Brain microvascular endothelial cell (primary cell): ENCODE data around the gene HIVEP3.

Source experiments
- DNase-seq: peaks from one replicate; pipeline ENCODE4 v3.0.0-alpha.2; 2020
- H3K27ac ChIP-seq: fragments of 250-450 bp; sonication (Bioruptor Pico); 2 replicates; pipeline ENCODE4 v1.5.1; 2020; ENCODE audit warnings: mild to moderate bottlenecking, moderate library complexity
- H3K27me3 ChIP-seq: fragments of 250-450 bp; sonication (Bioruptor Pico); replicated peaks from 2 replicates; pipeline ENCODE4 v1.5.1; 2020; ENCODE audit warnings: mild to moderate bottlenecking
- H3K36me3 ChIP-seq: fragments of 250-450 bp; sonication (Bioruptor Pico); replicated peaks from 2 replicates; pipeline ENCODE4 v1.5.1; 2020; ENCODE audit warnings: mild to moderate bottlenecking
- H3K4me3 ChIP-seq: 2 replicates; pipeline ENCODE4 v1.5.1; 2011; ENCODE audit warnings: low read depth, mild to moderate bottlenecking, control low read depth, low read length, moderate library complexity
- CTCF ChIP-seq: IDR thresholded peaks from 2 replicates; pipeline ENCODE4 v1.5.1; 2011; ENCODE audit warnings: low read depth, mild to moderate bottlenecking, moderate library complexity, low read length, control low read depth, inconsistent platforms; ENCODE audit errors: missing control alignments
- in situ Hi-C: cut with HindIII; loops from 2 replicates; pipeline ENCODE4 v1.10.0; 2017; ENCODE audit warnings: low sequenced_read_pairs, low pct_ligation_motif_present

Gene HIVEP3

DNA sequence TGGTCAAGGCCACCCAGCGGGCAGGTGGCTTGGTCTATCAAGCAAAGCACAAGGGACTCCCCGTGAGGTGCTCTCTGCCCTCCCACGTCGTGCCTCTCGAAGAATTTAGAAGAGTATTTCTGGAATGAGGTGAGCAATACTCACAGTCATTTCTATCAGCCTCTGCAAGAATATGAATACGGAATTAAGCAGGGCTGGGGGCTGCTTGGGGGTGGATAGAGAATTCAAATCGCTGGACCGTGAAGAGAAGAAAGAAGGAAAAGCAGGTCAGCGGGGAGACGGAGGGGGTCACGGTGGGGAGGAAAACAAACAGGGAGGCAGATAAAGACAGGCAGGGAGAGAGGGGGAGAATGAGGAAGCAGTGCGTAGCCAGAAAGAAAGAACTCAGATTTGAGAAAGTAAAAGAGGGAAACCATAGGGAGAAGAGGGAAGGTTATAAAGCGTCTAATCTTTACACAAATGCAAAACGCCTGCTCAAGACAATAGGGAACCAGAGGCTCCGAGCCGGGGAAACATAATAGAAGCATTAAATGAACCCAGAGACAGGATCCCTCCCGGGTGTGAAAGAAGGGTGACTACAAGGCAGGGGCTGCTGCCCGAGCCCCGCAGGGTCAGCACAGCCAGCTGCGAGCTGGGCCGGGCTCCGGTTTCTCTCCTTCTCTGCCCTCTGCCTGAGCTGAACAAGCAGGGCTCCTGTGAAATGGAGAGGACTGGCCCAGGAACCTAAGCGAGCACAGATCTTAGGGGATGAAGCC lies 432.2 kb downstream of the HIVEP3 start:
- no peak overlapping the region for H3K4me3 ChIP-seq
- TF ChIP-seq CTCF = no peak
- H3K36me3 ChIP-seq = no peaks in the 10 kb centered on the region
- peak overlapping the region; percentile 5 for H3K27ac ChIP-seq
- DNase-seq = peak; percentile 62
- in situ Hi-C loops = no loop called here
- no peaks in the 10 kb centered on the region for H3K27me3 ChIP-seq

DNA sequence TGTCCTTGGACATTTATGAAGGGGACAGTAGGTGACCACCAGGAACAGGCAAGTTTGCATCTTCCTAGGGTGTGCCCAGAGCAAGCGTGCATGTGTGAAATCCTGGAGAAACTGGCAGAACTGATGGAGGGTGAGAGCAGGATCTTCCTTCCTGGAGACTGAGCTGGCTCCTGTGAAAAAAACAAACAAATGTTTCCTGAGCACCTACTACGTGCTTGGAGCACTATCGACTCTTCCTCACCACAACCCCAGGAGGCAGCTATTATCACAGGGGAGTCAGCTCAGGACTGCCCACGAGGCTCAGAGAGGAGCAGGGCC lies 432.7 kb downstream of the HIVEP3 start:
- no peaks in the 10 kb centered on the region for H3K27me3 ChIP-seq
- H3K27ac ChIP-seq = peak overlapping the region; percentile 5
- in situ Hi-C loops = no loop called here
- H3K4me3 ChIP-seq = no peak overlapping the region
- no peak for DNase-seq
- H3K36me3 ChIP-seq = no peaks in the 10 kb centered on the region
- no peak for TF ChIP-seq CTCF

- no peak for TF ChIP-seq CTCF
- in situ Hi-C loops = no loop called here
- Histone ChIP-seq H3K27ac (no peak overlapping the region), H3K27me3 (no peaks in the 10 kb centered on the region), H3K4me3 (no peak overlapping the region), H3K36me3 (no peaks in the 10 kb centered on the region)
- DNase-seq = peak; percentile 72
These were observed 433.1 kb downstream of the HIVEP3 start for GRCh38 chr1:41485605-41486004.

DNA sequence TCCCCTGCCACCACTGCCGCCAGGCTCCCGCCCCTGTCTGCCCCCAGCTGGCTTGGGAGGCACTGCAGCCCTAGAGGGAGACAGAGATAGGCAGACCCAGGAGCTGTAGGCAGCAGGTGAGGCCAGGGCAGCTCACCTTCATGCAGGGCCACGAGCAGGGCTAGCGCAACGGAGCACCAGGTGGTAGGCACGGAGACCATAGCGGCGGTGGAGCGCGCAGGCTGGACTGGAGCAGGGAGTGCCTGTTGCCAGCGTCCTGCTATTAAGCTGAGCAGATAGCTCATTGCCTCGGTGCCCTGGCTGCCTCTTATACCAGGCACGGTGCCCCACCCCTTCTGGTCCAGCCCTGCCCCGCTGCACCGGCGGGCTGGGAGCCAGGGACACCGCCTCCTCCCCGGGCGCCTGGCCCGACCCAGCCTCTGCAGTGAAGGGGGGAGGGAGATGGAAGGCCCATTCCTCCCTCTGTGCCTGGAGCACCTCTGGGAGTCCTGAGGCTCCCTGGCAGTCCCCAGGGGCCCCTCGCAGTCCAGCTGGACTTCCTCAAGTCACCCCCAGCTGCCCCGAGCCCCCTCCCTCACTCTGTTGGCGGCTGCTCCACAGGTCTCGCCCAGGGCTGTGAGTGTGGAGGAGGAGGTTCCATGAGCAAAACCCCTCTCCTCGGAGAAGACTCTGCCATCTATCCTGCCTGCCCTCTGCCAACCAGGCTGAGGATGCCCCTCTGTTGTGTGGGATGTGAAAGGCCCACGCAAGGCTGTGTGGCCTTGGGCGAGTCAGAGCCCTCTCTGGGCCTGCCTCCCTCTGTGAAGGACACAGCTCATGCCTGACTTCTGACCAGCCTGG lies 434.1 kb downstream of the HIVEP3 start, which contains the start of gene EDN2:
EDN2 (minus strand) TSS at position 282 of the 840 bp plus-strand sequence; CDS start at position 200, 82 bp downstream.
- peak; percentile 55 for TF ChIP-seq CTCF
- no peaks in the 10 kb centered on the region for H3K27me3 ChIP-seq
- in situ Hi-C loops = no loop called here
- no peak for DNase-seq
- no peak within 1 kb of the TSS for H3K27ac ChIP-seq
- H3K36me3 ChIP-seq = no peaks in the 10 kb centered on the region
- no peak within 1 kb of the TSS for H3K4me3 ChIP-seq

- in situ Hi-C loops = no loop called here
- Histone ChIP-seq H3K27me3 (no peaks in the 10 kb centered on the region), H3K27ac (no peak overlapping the region), H3K36me3 (no peaks in the 10 kb centered on the region), H3K4me3 (no peak overlapping the region)
- no peak for TF ChIP-seq CTCF
- DNase-seq = no peak
These were observed 434.7 kb downstream of the HIVEP3 start for GRCh38 chr1:41483960-41484401.
